OCI-LY3 (cell line): ENCODE results near the gene NT5DC3.

ENCODE experiments used
- H2AFZ ChIP-seq: fragments of 200-600, 300-600 bp; shearing (Covaris generic); 2 replicates; pipeline ENCODE4 v1.6.0; 2014; ENCODE audit warnings: antibody characterized with exemption, low read depth, low read length
- H3K27ac ChIP-seq: fragments of 200-600, 300-600 bp; sonication (generic); 2 replicates; pipeline ENCODE4 v1.5.1; 2014; ENCODE audit warnings: mild to moderate bottlenecking, low read length, moderate library complexity, mixed read lengths
- H3K27me3 ChIP-seq: fragments of 200-600, 300-600 bp; sonication (generic); 2 replicates; pipeline ENCODE4 v1.6.1; 2014; ENCODE audit warnings: low read depth, low read length, mixed read lengths
- H3K36me3 ChIP-seq: fragments of 200-600, 300-600 bp; sonication (generic); replicated peaks from 2 replicates; pipeline ENCODE3; 2014; ENCODE audit warnings: low read depth, low read length, mixed read lengths
- H3K4me1 ChIP-seq: fragments of 300-600, 200-600 bp; sonication (generic); 2 replicates; pipeline ENCODE4 v1.6.1; 2014; ENCODE audit warnings: low read length, mixed read lengths
- H3K4me2 ChIP-seq: fragments of 200-600, 300-600 bp; sonication (generic); 2 replicates; pipeline ENCODE4 v1.6.1; 2014; ENCODE audit warnings: low read length, mixed read lengths
- H3K4me3 ChIP-seq: fragments of 300-600, 200-600 bp; sonication (generic); 2 replicates; pipeline ENCODE4 v1.5.1; 2014; ENCODE audit warnings: antibody characterized with exemption, mild to moderate bottlenecking, low read length, moderate library complexity
- H3K79me2 ChIP-seq: fragments of 300-600, 200-600 bp; shearing (Covaris generic); 2 replicates; pipeline ENCODE4 v1.6.1; 2014; ENCODE audit warnings: mild to moderate bottlenecking, low read length, mixed read lengths
- H3K9ac ChIP-seq: fragments of 300-600, 200-600 bp; shearing (Covaris generic); 2 replicates; pipeline ENCODE4 v1.6.0; 2014; ENCODE audit warnings: mild to moderate bottlenecking, low read length, moderate library complexity
- H3K9me3 ChIP-seq: fragments of 200-600, 300-600 bp; shearing (Covaris generic); 2 replicates; pipeline ENCODE4 v1.6.1; 2014; ENCODE audit warnings: low read length, mixed read lengths; ENCODE audit not compliant: insufficient read depth
- H4K20me1 ChIP-seq: fragments of 200-600, 300-600 bp; sonication (generic); 2 replicates; pipeline ENCODE4 v1.6.1; 2016; ENCODE audit warnings: low read length, mixed read lengths; ENCODE audit not compliant: insufficient read depth
- CTCF ChIP-seq: fragments of 200-600, 300-600 bp; sonication (generic); IDR thresholded peaks from 2 replicates; pipeline ENCODE4 v1.5.1; 2014; ENCODE audit warnings: antibody characterized with exemption, low read length, low read depth
- EZH2phosphoT487 ChIP-seq: fragments of 200-600 bp; shearing (Covaris generic); IDR thresholded peaks from 2 replicates; pipeline ENCODE4 v1.6.1; 2018; ENCODE audit warnings: antibody characterized with exemption, mixed run types, low read depth

NT5DC3 gene

DNA sequence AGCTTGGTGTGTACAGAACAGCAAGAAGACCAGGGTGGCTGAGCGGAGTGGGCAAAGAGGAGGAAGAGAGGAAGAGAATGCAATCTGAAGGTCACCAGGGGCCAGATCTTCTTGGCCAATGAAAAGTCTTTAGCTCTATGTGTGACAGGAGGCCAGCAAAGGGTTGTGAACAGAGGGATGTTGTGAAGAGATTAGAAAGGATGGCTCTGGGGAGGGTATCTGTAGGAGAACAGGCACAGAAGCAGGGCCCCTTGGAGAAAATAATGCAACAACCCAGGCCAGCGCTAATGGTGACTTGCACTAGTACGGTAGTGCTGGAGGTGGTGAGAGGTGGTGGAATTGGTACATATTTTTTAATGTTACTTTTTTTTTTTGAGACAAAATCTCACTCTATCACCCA lies 97.2 kb downstream of the NT5DC3 start:
- H3K4me2 ChIP-seq, result no peak overlapping the region
- no peaks in the 10 kb centered on the region for H3K9me3 ChIP-seq
- TF ChIP-seq EZH2phosphoT487 (no peak), CTCF (no peak)
- H3K9ac ChIP-seq, result no peak overlapping the region
- H4K20me1 ChIP-seq, result no peaks in the 10 kb centered on the region
- H3K4me1 ChIP-seq, result no peaks in the 10 kb centered on the region
- H3K27me3 ChIP-seq, result no peaks in the 10 kb centered on the region
- no peak overlapping the region for H3K4me3 ChIP-seq
- H3K79me2 ChIP-seq, result no peaks in the 10 kb centered on the region
- no peak overlapping the region for H3K27ac ChIP-seq
- H2AFZ ChIP-seq, result no peak overlapping the region
- no peaks in the 10 kb centered on the region for H3K36me3 ChIP-seq

- Histone ChIP-seq H3K9me3 (no peaks in the 10 kb centered on the region), H3K79me2 (no peaks in the 10 kb centered on the region), H3K27ac (no peak overlapping the region), H3K4me1 (no peaks in the 10 kb centered on the region), H3K9ac (no peak overlapping the region), H4K20me1 (no peaks in the 10 kb centered on the region), H3K4me3 (no peak overlapping the region), H3K27me3 (no peaks in the 10 kb centered on the region), H2AFZ (no peak overlapping the region), H3K4me2 (no peak overlapping the region), H3K36me3 (no peaks in the 10 kb centered on the region)
- no peak for TF ChIP-seq EZH2phosphoT487
- TF ChIP-seq CTCF, result no peak
Measured at GRCh38 chr12:103742349-103742932, 98.6 kb downstream of the NT5DC3 start.

- no peaks in the 10 kb centered on the region for H3K9me3 ChIP-seq
Measured at GRCh38 chr12:103737881-103738280, 103.2 kb downstream of the NT5DC3 start.

GRCh38 chr12:103736572-103736971 lies 104.5 kb downstream of the NT5DC3 start:
- Histone ChIP-seq H3K9me3 (no peaks in the 10 kb centered on the region), H3K4me3 (no peak overlapping the region), H3K27me3 (peaks cover 22% of the 10 kb centered on the region), H2AFZ (no peak overlapping the region), H3K36me3 (no peaks in the 10 kb centered on the region), H3K4me2 (no peak overlapping the region), H3K9ac (no peak overlapping the region), H3K27ac (no peak overlapping the region), H3K4me1 (no peaks in the 10 kb centered on the region), H3K79me2 (no peaks in the 10 kb centered on the region), H4K20me1 (no peaks in the 10 kb centered on the region)
- no peak for TF ChIP-seq CTCF
- no peak for TF ChIP-seq EZH2phosphoT487

More at GRCh38 chr12:103737881-103738280, 103.2 kb downstream of the NT5DC3 start:
- Histone ChIP-seq H4K20me1 (no peaks in the 10 kb centered on the region), H3K4me2 (no peak overlapping the region), H3K27ac (no peak overlapping the region), H2AFZ (no peak overlapping the region), H3K79me2 (no peaks in the 10 kb centered on the region), H3K9ac (no peak overlapping the region), H3K27me3 (peaks cover 22% of the 10 kb centered on the region), H3K4me1 (no peaks in the 10 kb centered on the region), H3K36me3 (no peaks in the 10 kb centered on the region), H3K4me3 (no peak overlapping the region)
- TF ChIP-seq EZH2phosphoT487 (no peak), CTCF (no peak)
